Activated CD4-positive, alpha-beta T cell treated with anti-CD3 and anti-CD28 coated beads, Interleukin-2, Interleukin-6, amounts not matched to agents 100 ng/mL and 50 ng/mL, durations not matched to agents 16 hours and 8 hours (primary cell): Measurements from ENCODE around the gene THAP7.
"Not testable (repeated sequence)": the region's sequence is repeated elsewhere in the genome, so short reads cannot be mapped to it uniquely, and the experiment has no call there.

ENCODE experiments used
- DNase-seq: peaks from one replicate; pipeline ENCODE4 v3.0.0-alpha.2; 2020

The THAP7 gene

GRCh38 chr22:21012446-21013407, 10.8 kb upstream of the THAP7 start:
- DNase-seq = no peak

DNA sequence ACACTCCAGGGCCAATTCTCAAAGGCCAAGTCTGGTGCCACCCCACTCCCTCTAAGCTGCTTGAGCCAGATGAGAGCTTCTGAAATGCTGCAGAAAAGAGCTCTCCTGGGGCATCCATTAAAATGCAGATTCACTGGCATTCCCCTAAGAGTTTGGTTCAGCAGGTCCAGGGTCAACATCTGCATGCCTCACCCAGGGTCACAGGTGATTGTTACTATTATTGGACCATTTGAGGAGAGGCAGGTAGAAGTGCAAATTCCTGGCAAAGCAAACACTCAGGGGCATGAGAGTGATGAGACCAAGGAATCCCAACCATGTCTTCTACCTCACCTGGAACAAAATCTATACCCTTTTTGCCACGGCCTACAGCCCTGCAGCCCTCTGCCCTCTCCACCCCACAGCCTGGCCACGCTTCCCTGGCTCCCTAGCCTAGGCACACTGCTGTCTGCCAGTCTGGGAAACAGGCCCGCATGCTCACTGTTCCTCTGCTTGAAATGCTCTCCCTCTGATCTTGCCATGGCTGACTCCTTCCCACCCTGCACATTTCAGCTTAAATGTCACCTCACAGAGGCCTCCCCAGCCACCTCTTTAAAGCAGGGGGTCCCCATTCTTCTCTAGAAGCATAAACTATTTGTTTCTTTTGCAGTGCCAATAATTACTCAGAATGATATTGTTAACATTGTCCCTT, 8.7 kb upstream of the THAP7 start:
- DNase-seq = no peak

GRCh38 chr22:21009638-21010425, 7.9 kb upstream of the THAP7 start:
- no peak for DNase-seq

DNA sequence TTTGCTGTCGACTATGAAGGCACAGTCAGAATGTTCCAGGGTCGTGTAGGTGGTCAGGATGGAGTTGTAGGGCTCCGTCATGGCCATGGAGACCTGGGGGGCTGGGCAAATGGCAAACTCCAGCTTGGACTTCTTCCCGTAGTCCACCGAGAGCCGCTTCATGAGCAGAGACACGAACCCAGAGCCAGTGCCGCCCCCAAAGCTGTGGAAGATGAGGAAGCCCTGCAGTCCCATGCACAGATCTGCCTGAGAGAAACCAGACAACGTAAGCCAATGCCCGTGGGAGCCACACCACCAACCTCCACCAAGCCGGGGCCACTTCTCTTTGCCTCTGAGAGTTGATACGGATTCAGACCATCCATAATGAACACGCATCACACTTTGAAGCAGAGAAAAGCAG, 7.3 kb upstream of the THAP7 start:
- DNase-seq = not testable (repeated sequence)

- no peak for DNase-seq
These were observed 1.9 kb upstream of the THAP7 start for GRCh38 chr22:21003782-21004181.

DNA sequence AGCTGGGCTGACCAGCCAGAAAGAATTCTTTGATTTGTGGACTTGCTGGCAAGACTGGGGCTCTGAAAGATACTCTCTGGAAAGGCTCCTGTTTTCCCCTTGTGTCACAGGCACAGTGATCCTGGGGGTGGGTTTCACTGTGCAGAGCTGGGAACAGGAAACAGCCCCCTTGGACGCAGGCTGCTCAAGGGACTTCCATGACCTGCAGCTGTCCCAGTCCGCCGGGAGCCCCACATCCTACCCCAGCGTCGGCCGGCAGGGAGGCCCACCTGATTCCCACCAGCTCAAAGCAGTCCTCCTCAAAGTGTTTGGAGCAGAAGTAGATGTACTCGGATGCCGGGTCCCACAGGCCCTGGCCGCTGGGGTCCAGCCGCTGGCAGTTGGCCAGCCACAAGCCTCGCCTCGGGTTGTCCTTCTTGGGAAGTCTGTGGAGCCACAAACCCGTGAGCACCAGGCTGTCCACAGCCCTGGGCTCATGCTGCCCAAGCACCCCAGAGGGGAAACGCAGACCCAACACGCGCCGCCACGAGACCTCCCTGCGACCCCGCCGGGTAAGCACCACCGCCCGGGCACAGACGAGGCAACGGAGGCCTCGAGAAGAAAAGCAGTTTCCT, 824 bp downstream of the THAP7 start:
- DNase-seq = no peak

DNA sequence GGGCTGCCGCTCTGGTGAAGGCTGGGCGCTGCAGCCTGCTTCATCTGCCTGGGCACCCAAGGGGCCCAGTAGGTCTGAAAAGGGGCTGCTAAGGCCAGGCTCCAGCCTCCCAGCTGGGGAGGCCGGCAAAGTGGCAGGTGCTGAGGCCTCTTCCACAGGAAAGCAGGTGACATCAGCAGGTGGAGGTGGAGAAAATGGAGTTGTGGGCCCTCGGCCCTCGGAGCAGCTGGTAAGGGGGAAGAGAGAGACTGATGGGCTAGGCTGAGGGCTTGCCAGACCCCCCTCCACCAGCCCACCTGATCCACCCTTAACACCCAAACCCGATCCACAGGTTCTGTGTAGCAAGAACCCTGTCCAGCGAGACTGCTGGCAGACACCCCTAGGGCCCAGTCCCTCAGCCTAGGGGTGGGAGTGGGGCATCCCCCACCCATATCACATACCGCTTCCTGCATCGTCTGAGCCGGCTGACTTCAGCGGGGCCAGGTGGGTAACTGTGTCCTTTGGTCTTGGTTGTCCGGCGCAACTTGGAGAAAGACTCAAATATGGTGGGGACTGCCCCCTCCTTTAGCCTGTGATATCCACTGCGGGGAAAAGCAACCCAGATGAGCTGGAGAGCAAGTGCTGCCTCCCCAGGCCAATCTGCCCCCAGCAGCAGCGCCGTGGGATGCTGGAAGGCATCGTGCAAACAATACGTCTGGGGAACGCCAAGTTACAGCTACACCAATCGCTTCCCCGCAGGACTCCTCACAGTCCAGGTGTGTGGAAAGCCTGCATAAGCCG, 1.5 kb downstream of the THAP7 start:
- no peak for DNase-seq

DNA sequence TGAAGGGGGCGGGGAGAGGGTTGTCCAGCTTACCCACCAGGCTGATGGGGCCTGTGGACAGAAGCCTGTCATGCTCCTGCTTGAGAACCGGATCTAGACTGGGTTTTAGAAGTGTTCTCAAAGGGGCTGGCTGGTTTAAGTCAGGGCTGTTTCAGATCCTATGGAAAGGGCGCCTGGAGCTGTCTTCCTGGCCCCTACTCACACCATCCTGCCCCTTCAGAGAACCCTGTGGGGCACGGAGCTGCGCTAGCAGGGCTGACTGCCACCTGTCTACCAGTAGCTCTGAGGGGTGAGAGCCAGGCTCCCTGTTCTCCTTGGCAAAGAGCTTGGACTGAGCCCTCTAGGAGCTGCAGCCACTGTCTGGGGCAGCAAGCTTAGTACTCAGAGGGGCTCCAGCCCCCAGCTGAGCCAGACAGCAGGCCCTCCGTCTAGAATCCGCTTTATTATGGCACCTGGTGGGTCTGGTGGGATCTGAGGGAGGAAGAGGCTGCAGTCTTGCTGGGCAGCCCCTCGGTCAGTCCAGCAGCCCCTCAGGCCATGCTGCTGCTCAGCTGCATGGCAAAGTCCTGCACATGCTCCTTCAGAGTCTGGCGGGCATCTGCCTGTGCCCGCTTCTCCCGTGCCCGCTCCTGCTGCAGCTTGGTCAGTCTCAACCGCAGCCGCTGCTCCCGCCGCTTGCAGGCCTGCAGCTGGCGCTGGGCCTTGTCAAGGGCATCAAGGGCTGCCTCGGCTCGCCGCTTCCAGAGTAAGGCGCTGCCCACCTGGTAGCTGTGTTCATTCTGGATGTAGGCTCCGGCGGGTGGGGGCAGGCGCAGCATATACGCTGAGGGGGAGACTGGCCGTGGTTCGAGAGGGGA, 2.3 kb downstream of the THAP7 start:
- DNase-seq = no peak

GRCh38 chr22:20998411-20999336, 3.2 kb downstream of the THAP7 start:
- no peak for DNase-seq

DNA sequence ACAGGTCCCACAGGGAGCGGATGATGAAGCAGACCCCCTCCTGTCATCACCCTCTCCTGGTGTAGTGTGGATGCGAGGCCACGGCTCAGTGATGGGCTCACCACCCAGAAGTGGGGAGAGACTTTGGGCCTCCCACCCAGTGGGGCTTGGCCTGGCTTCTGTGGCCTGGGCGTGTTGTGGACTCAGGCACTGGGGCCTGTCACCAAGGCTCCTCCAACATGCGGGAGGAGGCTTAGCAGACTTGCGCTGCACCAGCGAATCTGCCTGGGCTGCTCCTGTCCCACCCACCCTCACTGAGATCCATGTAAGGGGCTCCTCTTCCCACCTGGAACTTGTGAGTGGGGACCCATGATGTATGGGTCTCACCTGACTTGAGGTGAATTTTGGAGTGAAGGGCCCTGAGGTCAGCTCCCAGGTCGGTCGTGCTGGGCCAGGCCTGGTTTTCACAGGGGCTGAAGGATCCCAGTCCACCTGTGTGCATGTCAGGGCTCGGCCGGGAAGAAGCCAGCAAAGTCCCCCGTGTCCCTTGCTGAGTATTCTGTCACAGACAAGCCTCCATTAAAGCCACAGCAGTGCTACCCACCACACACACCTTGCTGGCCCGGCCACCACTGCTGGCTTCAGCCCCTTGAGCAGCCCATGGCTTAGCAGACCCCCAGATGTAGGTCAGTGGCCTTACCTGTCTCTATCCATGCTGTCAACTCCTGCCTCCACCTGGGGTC, 4.2 kb downstream of the THAP7 start:
- no peak for DNase-seq

- DNase-seq = no peak
These were observed 5.1 kb downstream of the THAP7 start for GRCh38 chr22:20996598-20997535.

DNA sequence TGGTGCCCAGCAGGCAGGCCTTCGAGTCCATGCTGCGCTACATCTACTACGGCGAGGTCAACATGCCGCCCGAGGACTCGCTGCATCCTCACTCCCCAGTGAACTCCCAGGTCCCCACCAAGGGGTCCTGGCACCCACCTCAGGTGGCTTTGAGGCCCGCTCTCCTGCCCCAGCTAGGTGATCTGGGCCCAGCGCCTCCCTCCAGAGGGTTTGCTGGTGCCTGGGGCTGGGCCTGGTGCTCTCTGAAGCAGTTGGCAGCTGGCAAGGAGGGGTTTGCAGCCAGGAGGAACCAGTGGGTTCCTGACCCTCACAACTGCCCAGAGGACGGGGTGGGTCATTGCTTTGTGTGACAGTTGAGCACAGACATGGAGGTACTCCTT, 5.9 kb downstream of the THAP7 start:
- no peak for DNase-seq

DNA sequence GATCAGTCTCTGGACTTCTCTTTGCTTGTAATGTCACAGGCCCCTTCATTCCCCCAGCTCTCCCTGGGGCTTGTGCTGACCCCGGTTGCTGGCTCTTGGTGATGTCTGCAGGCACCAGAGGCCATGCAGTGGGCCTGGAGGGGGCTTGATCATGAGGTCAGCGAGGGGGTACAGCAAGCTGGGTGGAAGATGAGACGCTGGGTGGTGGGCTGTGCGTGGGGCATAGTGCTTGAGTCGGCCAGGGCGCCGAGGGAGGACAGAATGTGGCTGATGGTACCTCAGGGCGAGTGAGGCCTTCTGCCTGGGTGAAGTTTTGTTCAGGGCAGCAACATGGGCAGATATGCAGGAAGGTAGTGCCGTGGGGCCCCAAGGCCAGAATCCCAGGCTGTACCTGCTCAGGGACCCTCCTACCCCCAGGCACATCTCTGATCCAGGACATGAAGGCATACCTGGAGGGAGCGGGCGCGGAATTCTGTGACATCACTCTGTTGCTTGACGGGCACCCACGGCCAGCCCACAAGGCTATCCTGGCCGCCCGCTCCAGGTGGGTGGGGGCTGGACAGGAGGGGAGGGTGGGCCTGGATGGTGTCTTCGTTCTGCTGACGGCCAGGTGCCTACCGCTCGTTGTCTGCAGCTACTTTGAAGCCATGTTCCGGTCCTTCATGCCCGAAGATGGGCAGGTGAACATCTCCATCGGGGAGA, 6.4 kb downstream of the THAP7 start:
- DNase-seq = no peak

- no peak for DNase-seq
These were observed 7.0 kb downstream of the THAP7 start for GRCh38 chr22:20994902-20995241.

- DNase-seq = no peak
These were observed 7.6 kb downstream of the THAP7 start for GRCh38 chr22:20994128-20994901.

GRCh38 chr22:20993304-20994127, 8.4 kb downstream of the THAP7 start:
- no peak for DNase-seq
